GM21360 (cell line): ENCODE measurements around the gene RARRES1.

Experiments
- ATAC-seq: cut with Tn5 transposase; IDR thresholded peaks from one replicate; pipeline ENCODE4 v1.9.1; 2021; ENCODE audit warnings: mild to moderate bottlenecking, moderate library complexity; ENCODE audit not compliant: unreplicated experiment

Gene RARRES1

GRCh38 chr3:158766364-158766763 lies 34.1 kb upstream of the RARRES1 start:
- no peak for ATAC-seq

- no peak for ATAC-seq
These were observed 33.4 kb upstream of the RARRES1 start for GRCh38 chr3:158765518-158766205.

- ATAC-seq: no peak
These were observed 31.2 kb upstream of the RARRES1 start for GRCh38 chr3:158763421-158763820.

GRCh38 chr3:158762701-158763100 lies 30.4 kb upstream of the RARRES1 start:
- no peak for ATAC-seq

GRCh38 chr3:158761350-158761749 lies 29.1 kb upstream of the RARRES1 start:
- no peak for ATAC-seq

- ATAC-seq: no peak
These were observed 23.2 kb upstream of the RARRES1 start for GRCh38 chr3:158755421-158755820.

GRCh38 chr3:158753854-158754253 lies 21.6 kb upstream of the RARRES1 start:
- ATAC-seq: no peak

GRCh38 chr3:158751316-158751715 lies 19.1 kb upstream of the RARRES1 start:
- no peak for ATAC-seq

- no peak for ATAC-seq
These were observed 17.8 kb upstream of the RARRES1 start for GRCh38 chr3:158750016-158750415.

- ATAC-seq: no peak
These were observed 17.3 kb upstream of the RARRES1 start for GRCh38 chr3:158749526-158749925.

GRCh38 chr3:158748237-158748828 lies 16.1 kb upstream of the RARRES1 start:
- no peak for ATAC-seq

- ATAC-seq: peak; percentile 14
These were observed 15.2 kb upstream of the RARRES1 start for GRCh38 chr3:158747417-158747816.

- no peak for ATAC-seq
These were observed 13.3 kb upstream of the RARRES1 start for GRCh38 chr3:158745551-158745950.

GRCh38 chr3:158744567-158745288 lies 12.5 kb upstream of the RARRES1 start:
- no peak for ATAC-seq

- no peak for ATAC-seq
These were observed 11.7 kb upstream of the RARRES1 start for GRCh38 chr3:158743664-158744566.

GRCh38 chr3:158742871-158743663 lies 10.8 kb upstream of the RARRES1 start:
- ATAC-seq: no peak

GRCh38 chr3:158739661-158740060 lies 7.4 kb upstream of the RARRES1 start:
- ATAC-seq: no peak

GRCh38 chr3:158739078-158739477 lies 6.8 kb upstream of the RARRES1 start:
- ATAC-seq: no peak

- ATAC-seq: no peak
These were observed 6.4 kb upstream of the RARRES1 start for GRCh38 chr3:158738653-158739052.

- ATAC-seq: no peak
These were observed 5.8 kb upstream of the RARRES1 start for GRCh38 chr3:158737976-158738615.
